ENCODE measurements around the gene KCNQ1OT1.

Gene KCNQ1OT1

GRCh38 chr11:2591805-2592204, 108.0 kb downstream of the KCNQ1OT1 start:
- H3K9ac ChIP-seq (ENCODE audit: low read length): no peak overlapping the region
- no peaks in the 10 kb centered on the region for H3K27me3 ChIP-seq (replicated peaks; ENCODE audit: insufficient read depth, low read length)
- H3K36me3 ChIP-seq (replicated peaks; ENCODE audit: insufficient read depth, low read length): no peaks in the 10 kb centered on the region
- peaks cover 5% of the 10 kb centered on the region; the same call in 1 of the 2 replicates for H3K4me1 ChIP-seq (ENCODE audit: low read length)
- no peaks in the 10 kb centered on the region for H4K20me1 ChIP-seq (ENCODE audit: insufficient read depth, low read length)
- H3F3A ChIP-seq (ENCODE audit: insufficient read depth, low read length): no peaks in the 10 kb centered on the region
- no peak overlapping the region for H3K27ac ChIP-seq (ENCODE audit: low read length)
- no peaks in the 10 kb centered on the region for H3K9me3 ChIP-seq (replicated peaks; ENCODE audit: insufficient read depth, low read length)
- H3K4me2 ChIP-seq (ENCODE audit: low read depth, low read length): no peak overlapping the region
- H2AFZ ChIP-seq (ENCODE audit: low read length): no peak overlapping the region
- DNase-seq: no peak
- H3K9me2 ChIP-seq (replicated peaks; ENCODE audit: insufficient read depth, low read length): no peaks in the 10 kb centered on the region
- TF ChIP-seq CTCF (IDR thresholded peaks at IDR 0.05; ENCODE audit: low read length) (no peak), EZH2 (optimal IDR thresholded peaks at IDR 0.05; ENCODE audit: low read depth, low read length) (no peak), EZH2phosphoT487 (IDR thresholded peaks at IDR 0.05; ENCODE audit: low read length) (no peak)
- no peak overlapping the region for H3K4me3 ChIP-seq (ENCODE audit: low read length)
- no peaks in the 10 kb centered on the region for H3K79me2 ChIP-seq (ENCODE audit: low read length)

GRCh38 chr11:2590965-2591754, 108.6 kb downstream of the KCNQ1OT1 start:
- Histone ChIP-seq H3K4me3 (ENCODE audit: low read length) (no peak overlapping the region), H3K4me1 (ENCODE audit: low read length) (peaks cover 5% of the 10 kb centered on the region; the same call in 1 of the 2 replicates), H3F3A (ENCODE audit: insufficient read depth, low read length) (no peaks in the 10 kb centered on the region), H3K9me2 (replicated peaks; ENCODE audit: insufficient read depth, low read length) (no peaks in the 10 kb centered on the region), H3K9ac (ENCODE audit: low read length) (no peak overlapping the region), H3K36me3 (replicated peaks; ENCODE audit: insufficient read depth, low read length) (no peaks in the 10 kb centered on the region), H3K79me2 (ENCODE audit: low read length) (no peaks in the 10 kb centered on the region), H2AFZ (ENCODE audit: low read length) (no peak overlapping the region), H3K9me3 (replicated peaks; ENCODE audit: insufficient read depth, low read length) (no peaks in the 10 kb centered on the region), H3K27me3 (replicated peaks; ENCODE audit: insufficient read depth, low read length) (no peaks in the 10 kb centered on the region), H3K27ac (ENCODE audit: low read length) (no peak overlapping the region), H4K20me1 (ENCODE audit: insufficient read depth, low read length) (no peaks in the 10 kb centered on the region), H3K4me2 (ENCODE audit: low read depth, low read length) (no peak overlapping the region)
- DNase-seq: no peak
- TF ChIP-seq EZH2 (optimal IDR thresholded peaks at IDR 0.05; ENCODE audit: low read depth, low read length) (no peak), EZH2phosphoT487 (IDR thresholded peaks at IDR 0.05; ENCODE audit: low read length) (no peak), CTCF (IDR thresholded peaks at IDR 0.05; ENCODE audit: low read length) (no peak)

- Histone ChIP-seq H3K9me2 (replicated peaks; ENCODE audit: insufficient read depth, low read length) (no peaks in the 10 kb centered on the region), H3K4me2 (ENCODE audit: low read depth, low read length) (no peak overlapping the region), H3K27me3 (replicated peaks; ENCODE audit: insufficient read depth, low read length) (no peaks in the 10 kb centered on the region), H3K4me3 (ENCODE audit: low read length) (no peak overlapping the region), H2AFZ (ENCODE audit: low read length) (no peak overlapping the region), H3K27ac (ENCODE audit: low read length) (no peak overlapping the region), H3K79me2 (ENCODE audit: low read length) (no peaks in the 10 kb centered on the region), H4K20me1 (ENCODE audit: insufficient read depth, low read length) (no peaks in the 10 kb centered on the region), H3F3A (ENCODE audit: insufficient read depth, low read length) (no peaks in the 10 kb centered on the region), H3K36me3 (replicated peaks; ENCODE audit: insufficient read depth, low read length) (no peaks in the 10 kb centered on the region), H3K9me3 (replicated peaks; ENCODE audit: insufficient read depth, low read length) (no peaks in the 10 kb centered on the region), H3K9ac (ENCODE audit: low read length) (no peak overlapping the region), H3K4me1 (ENCODE audit: low read length) (peaks cover 5% of the 10 kb centered on the region; the same call in 1 of the 2 replicates)
- no peak for TF ChIP-seq EZH2phosphoT487 (IDR thresholded peaks at IDR 0.05; ENCODE audit: low read length)
- no peak for DNase-seq
Observed at GRCh38 chr11:2590131-2590964, 109.4 kb downstream of the KCNQ1OT1 start.
